Osteocyte (in vitro differentiated cells): ENCODE results near the gene BAIAP3. TPM values are rescaled to one million over a fixed set of nuclear protein-coding genes. Genes with fewer than 3 reads are reported as not detected.

Experiments
- DNase-seq: peaks from one replicate; pipeline ENCODE4 v3.0.0; 2021; ENCODE audit warnings: mixed read lengths; ENCODE audit not compliant: unreplicated experiment; ENCODE audit errors: extremely low spot score
- H3K27ac Mint-ChIP-seq: one replicate; pipeline ENCODE4 v1.8.0; 2021; ENCODE audit warnings: mild to moderate bottlenecking, mixed read lengths; ENCODE audit not compliant: unreplicated experiment
- H3K27me3 Mint-ChIP-seq: one replicate; pipeline ENCODE4 v1.8.0; 2021; ENCODE audit warnings: mixed read lengths; ENCODE audit not compliant: unreplicated experiment
- H3K36me3 Mint-ChIP-seq: one replicate; pipeline ENCODE4 v1.8.0; 2021; ENCODE audit warnings: mixed read lengths; ENCODE audit not compliant: unreplicated experiment
- H3K4me1 Mint-ChIP-seq: one replicate; pipeline ENCODE4 v1.8.0; 2021; ENCODE audit warnings: mixed read lengths; ENCODE audit not compliant: unreplicated experiment
- H3K4me3 Mint-ChIP-seq: one replicate; pipeline ENCODE4 v1.8.0; 2021; ENCODE audit warnings: mild to moderate bottlenecking, moderate library complexity, mixed read lengths; ENCODE audit not compliant: unreplicated experiment
- H3K9me3 Mint-ChIP-seq: one replicate; pipeline ENCODE4 v1.8.0; 2021; ENCODE audit warnings: mixed read lengths; ENCODE audit not compliant: unreplicated experiment
- CTCF ChIP-seq: fragments of 200-600 bp; sonication (generic); IDR thresholded peaks from 2 replicates; pipeline ENCODE4 v1.5.0; 2021; ENCODE audit warnings: antibody characterized with exemption, mild to moderate bottlenecking, moderate library complexity
- total RNA-seq: library from RNA; stranded (reverse); gene quantifications from 2 replicates; pipeline ENCODE4 v1.2.1, GENCODE V29; 2021

The BAIAP3 gene
- total RNA-seq, 1 donor from 2014 or later = 0.48 TPM

GRCh38 chr16:1354815-1355540 is 21.5 kb downstream of the BAIAP3 start:
- no peak for DNase-seq
- no peaks in the 10 kb centered on the region for H3K27me3 Mint-ChIP-seq
- no peaks in the 10 kb centered on the region for H3K9me3 Mint-ChIP-seq
- no peak overlapping the region for H3K4me3 Mint-ChIP-seq
- H3K4me1 Mint-ChIP-seq = peaks cover 27% of the 10 kb centered on the region
- no peak for TF ChIP-seq CTCF
- no peak overlapping the region for H3K27ac Mint-ChIP-seq
- H3K36me3 Mint-ChIP-seq = peaks cover 3% of the 10 kb centered on the region

- TF ChIP-seq CTCF = no peak
- no peaks in the 10 kb centered on the region for H3K9me3 Mint-ChIP-seq
- H3K27me3 Mint-ChIP-seq = no peaks in the 10 kb centered on the region
- no peak for DNase-seq
- H3K36me3 Mint-ChIP-seq = no peaks in the 10 kb centered on the region
- H3K4me3 Mint-ChIP-seq = no peak overlapping the region
- H3K27ac Mint-ChIP-seq = no peak overlapping the region
- peaks cover 26% of the 10 kb centered on the region for H3K4me1 Mint-ChIP-seq
Observed at GRCh38 chr16:1355591-1355990, 22.1 kb downstream of the BAIAP3 start.

- TF ChIP-seq CTCF = no peak
- no peaks in the 10 kb centered on the region for H3K36me3 Mint-ChIP-seq
- H3K4me3 Mint-ChIP-seq = no peak overlapping the region
- no peak for DNase-seq
- H3K4me1 Mint-ChIP-seq = peaks cover 23% of the 10 kb centered on the region
- no peaks in the 10 kb centered on the region for H3K9me3 Mint-ChIP-seq
- H3K27me3 Mint-ChIP-seq = no peaks in the 10 kb centered on the region
- no peak overlapping the region for H3K27ac Mint-ChIP-seq
Observed at GRCh38 chr16:1356061-1356900, 22.8 kb downstream of the BAIAP3 start.

- H3K4me3 Mint-ChIP-seq = no peak overlapping the region
- H3K36me3 Mint-ChIP-seq = no peaks in the 10 kb centered on the region
- DNase-seq = no peak
- H3K4me1 Mint-ChIP-seq = peaks cover 16% of the 10 kb centered on the region
- TF ChIP-seq CTCF = no peak
- H3K27ac Mint-ChIP-seq = no peak overlapping the region
- H3K27me3 Mint-ChIP-seq = no peaks in the 10 kb centered on the region
- no peaks in the 10 kb centered on the region for H3K9me3 Mint-ChIP-seq
Observed at GRCh38 chr16:1357906-1358566, 24.6 kb downstream of the BAIAP3 start.
